Peyer's patch (tissue), 4 donors: ENCODE measurements around the gene CNKSR3. TPM values are rescaled to one million over a fixed set of nuclear protein-coding genes. Genes with fewer than 3 reads are reported as not detected.

Experiments
- DNase-seq, 3 donors: peaks; one replicate each; pipeline ENCODE4 v3.0.0-alpha.2; 2017 to 2019
- H3K27ac ChIP-seq, 4 donors: fragments of 200-600 bp; sonication (generic); one replicate each; pipeline ENCODE4 v1.5.1; 2016 to 2019
- H3K27me3 ChIP-seq, 2 donors: fragments of 200-600 bp; sonication (generic); one replicate each; pipeline ENCODE4 v1.5.1; 2019
- H3K36me3 ChIP-seq, 3 donors: fragments of 200-600 bp; sonication (generic); one replicate each; pipeline ENCODE4 v1.5.1; 2016 to 2019
- H3K4me1 ChIP-seq, 4 donors: fragments of 200-600 bp; sonication (generic); one replicate each; pipeline ENCODE4 v1.5.1; 2016 to 2019
- H3K4me3 ChIP-seq, 4 donors: fragments of 200-600 bp; sonication (generic); 1 replicate in 3 of 4; 2 replicates in 1 of 4; pipeline ENCODE4 v1.5.1; 2016 to 2019; ENCODE audit warnings: mild to moderate bottlenecking in 1 of 4
- H3K9me3 ChIP-seq, 4 donors: fragments of 200-600 bp; sonication (generic); one replicate each; pipeline ENCODE4 v1.5.1; 2016 to 2019; ENCODE audit warnings: mild to moderate bottlenecking in 1 of 4
- CTCF ChIP-seq, 6 experiments: fragments of 450-650 bp in 4 of 6; fragments of 200-600 bp in 2 of 6; sonication (generic) in 1 of 6; IDR thresholded peaks; one replicate each; pipeline ENCODE4 v1.5.1; 2017 to 2019; ENCODE audit warnings: antibody characterized with exemption in 6 of 6, mild to moderate bottlenecking in 3 of 6, moderate library complexity in 1 of 6
- POLR2A ChIP-seq, 2 donors: fragments of 450-650 bp; IDR thresholded peaks; one replicate each; pipeline ENCODE4 v1.5.1; 2017; ENCODE audit warnings: antibody characterized with exemption in 2 of 2, mild to moderate bottlenecking in 2 of 2, moderate library complexity in 2 of 2
- total RNA-seq, 4 donors: library from RNA; depleted of rRNA; stranded (reverse); fragments of >200 nt; gene quantifications; one replicate each; pipeline ENCODE4 v1.1.0, GENCODE V29; 2016

CNKSR3 gene
- total RNA-seq, 4 donors from 2014 or later: 29.6 to 34.5 (median 30.1) TPM

- DNase-seq: no peak
- TF ChIP-seq POLR2A (IDR thresholded peaks at IDR 0.05) (no peak), CTCF (IDR thresholded peaks at IDR 0.05) (no peak)
- no peak overlapping the region for H3K4me3 ChIP-seq
- peak overlapping the region in 1 of 4 donors; percentile 17 for H3K27ac ChIP-seq
- H3K4me1 ChIP-seq: no peaks in the 10 kb centered on the region
- no peaks in the 10 kb centered on the region for H3K9me3 ChIP-seq
- H3K36me3 ChIP-seq: no peaks in the 10 kb centered on the region
- no peaks in the 10 kb centered on the region for H3K27me3 ChIP-seq
Measured at GRCh38 chr6:154358019-154358545, 152.4 kb downstream of the CNKSR3 start.

GRCh38 chr6:154356690-154357089, 153.8 kb downstream of the CNKSR3 start, which contains the start of gene IPCEF1:
Gene IPCEF1 (minus strand): TSS chr6:154356803. CDS start chr6:154265947, 90,856 bp downstream.
- Histone ChIP-seq H3K4me1 (no peaks in the 10 kb centered on the region), H3K27me3 (no peaks in the 10 kb centered on the region), H3K9me3 (no peaks in the 10 kb centered on the region), H3K4me3 (no peak within 1 kb of the TSS), H3K36me3 (no peaks in the 10 kb centered on the region), H3K27ac (peak within 1 kb of the TSS in 1 of 4 donors; percentile 48)
- TF ChIP-seq CTCF (IDR thresholded peaks at IDR 0.05) (no peak), POLR2A (IDR thresholded peaks at IDR 0.05) (no peak)
- DNase-seq: no peak

GRCh38 chr6:154356113-154356512, 154.4 kb downstream of the CNKSR3 start:
- no peak overlapping the region for H3K4me3 ChIP-seq
- no peaks in the 10 kb centered on the region for H3K27me3 ChIP-seq
- H3K27ac ChIP-seq: peak overlapping the region in 1 of 4 donors; percentile 48
- H3K36me3 ChIP-seq: no peaks in the 10 kb centered on the region
- no peaks in the 10 kb centered on the region for H3K9me3 ChIP-seq
- no peaks in the 10 kb centered on the region for H3K4me1 ChIP-seq
- no peak for TF ChIP-seq CTCF (IDR thresholded peaks at IDR 0.05)
- no peak for TF ChIP-seq POLR2A (IDR thresholded peaks at IDR 0.05)
- DNase-seq: no peak

GRCh38 chr6:154354265-154354777, 156.2 kb downstream of the CNKSR3 start:
- Histone ChIP-seq H3K9me3 (no peaks in the 10 kb centered on the region), H3K27ac (peak overlapping the region in 1 of 4 donors; percentile 0), H3K4me3 (no peak overlapping the region), H3K36me3 (no peaks in the 10 kb centered on the region), H3K27me3 (no peaks in the 10 kb centered on the region), H3K4me1 (no peaks in the 10 kb centered on the region)
- no peak for DNase-seq
- TF ChIP-seq CTCF (IDR thresholded peaks at IDR 0.05): no peak
- no peak for TF ChIP-seq POLR2A (IDR thresholded peaks at IDR 0.05)

- TF ChIP-seq CTCF (IDR thresholded peaks at IDR 0.05) (no peak), POLR2A (IDR thresholded peaks at IDR 0.05) (no peak)
- no peaks in the 10 kb centered on the region for H3K9me3 ChIP-seq
Measured at GRCh38 chr6:154353626-154354025, 156.9 kb downstream of the CNKSR3 start.

More at GRCh38 chr6:154353626-154354025, 156.9 kb downstream of the CNKSR3 start:
- no peaks in the 10 kb centered on the region for H3K4me1 ChIP-seq
- H3K27me3 ChIP-seq: no peaks in the 10 kb centered on the region
- no peaks in the 10 kb centered on the region for H3K36me3 ChIP-seq
- H3K27ac ChIP-seq: peak overlapping the region in 1 of 4 donors; percentile 40
- DNase-seq: no peak
- H3K4me3 ChIP-seq: no peak overlapping the region
